HCT116 (cell line): ENCODE measurements around the gene NAV1. TPM values are rescaled to one million over a fixed set of nuclear protein-coding genes. Genes with fewer than 3 reads are reported as not detected.

Experiments used
- ATAC-seq: fragments of 200-7000 bp; cut with Tn5 transposase; 2 replicates; pipeline ENCODE4 v1.9.1; 2020; ENCODE audit warnings: mild to moderate bottlenecking, moderate library complexity
- BruUV-seq: library from RNA; stranded (reverse); fragments of 400-500 nt; replicated peaks from 2 replicates; lab custom pipeline; 2021; lab: Mats Ljungman, UMichigan
- CTCF ChIA-PET: fragments of 300-600 bp; sonication (Branson Sonifier 250); formaldehyde crosslinking; loops from one replicate; lab custom pipeline; 2021; ENCODE audit warnings: antibody characterized with exemption; lab: Charles Lee
- POLR2A ChIA-PET: fragments of 300-600, 350-600 bp; sonication (Branson Sonifier 250); formaldehyde crosslinking; loops from one replicate; lab custom pipeline; 2021; ENCODE audit warnings: antibody characterized with exemption; lab: Charles Lee
- RAD21 ChIA-PET, 2 experiments: fragments of 300-600 bp; sonication (Branson Sonifier 250); formaldehyde crosslinking; loops; one replicate each; lab custom pipeline; 2023; ENCODE audit warnings: low total read pairs in 2 of 2; ENCODE audit not compliant: uncharacterized antibody in 2 of 2, unreplicated experiment in 2 of 2, low non-redundant PET in 1 of 2; lab: Charles Lee
- DNase-seq: peaks from one replicate; pipeline ENCODE4 v3.0.0-alpha.2; 2010; ENCODE audit warnings: low read depth, low spot score
- H2AFZ ChIP-seq: fragments of 200-600 bp; shearing (Covaris generic), sonication (generic); 2 replicates; pipeline ENCODE4 v1.6.1; 2017; ENCODE audit warnings: low read depth, mixed run types, mixed read lengths, antibody characterized with exemption, low read length; ENCODE audit not compliant: poor library complexity, severe bottlenecking
- H3K27ac ChIP-seq: 2 replicates; pipeline ENCODE4 v1.5.1; 2012; ENCODE audit warnings: low read depth, low read length
- H3K27me3 ChIP-seq: fragments of 200-600 bp; sonication (generic); 2 replicates; pipeline ENCODE4 v1.6.1; 2016; ENCODE audit warnings: mixed run types, low read length, mixed read lengths; ENCODE audit not compliant: insufficient read depth
- H3K36me3 ChIP-seq, 2 experiments: fragments of 200-500 bp in 1 of 2; fragments of 200-600 bp in 1 of 2; sonication (Bioruptor generic) in 1 of 2; sonication (generic) in 1 of 2; 2 replicates each; pipeline versions ENCODE4 v1.5.1 to v1.6.1; 2014 to 2016; ENCODE audit warnings: low read length in 2 of 2, inconsistent platforms in 1 of 2, mixed read lengths in 1 of 2, mixed run types in 1 of 2; ENCODE audit not compliant: insufficient read depth in 2 of 2, control insufficient read depth in 1 of 2
- H3K4me1 ChIP-seq, 2 experiments: fragments of 200-600 bp in 1 of 2; sonication (generic) in 1 of 2; 2 replicates each; pipeline versions ENCODE4 v1.5.1 to v1.6.1; 2012 to 2017; ENCODE audit warnings: low read length in 2 of 2, inconsistent platforms in 1 of 2, mild to moderate bottlenecking in 1 of 2, mixed read lengths in 1 of 2, mixed run types in 1 of 2, moderate library complexity in 1 of 2; ENCODE audit not compliant: insufficient read depth in 2 of 2, control insufficient read depth in 1 of 2
- H3K4me2 ChIP-seq: fragments of 200-600 bp; sonication (generic); 2 replicates; pipeline ENCODE4 v1.6.1; 2017; ENCODE audit warnings: mixed run types, low read length, mixed read lengths
- H3K4me3 ChIP-seq, 2 experiments: fragments of 200-600 bp in 1 of 2; sonication (generic) in 1 of 2; replicated peaks in 1 of 2; 2 replicates each; pipeline ENCODE4 v1.5.1; 2011 to 2016; ENCODE audit warnings: low read length in 2 of 2, control low read depth in 1 of 2, low read depth in 1 of 2, mild to moderate bottlenecking in 1 of 2, mixed read lengths in 1 of 2, mixed run types in 1 of 2
- H3K79me2 ChIP-seq: fragments of 200-600 bp; sonication (generic); 2 replicates; pipeline ENCODE4 v1.6.1; 2017; ENCODE audit warnings: mild to moderate bottlenecking, mixed run types, low read length, moderate library complexity, mixed read lengths; ENCODE audit not compliant: insufficient read depth
- H3K9ac ChIP-seq: fragments of 200-600 bp; sonication (generic); 2 replicates; pipeline ENCODE4 v1.6.1; 2016; ENCODE audit warnings: low read length, mixed read lengths
- H3K9me2 ChIP-seq: fragments of 200-600 bp; sonication (generic), shearing (Covaris generic); 2 replicates; pipeline ENCODE4 v1.6.1; 2017; ENCODE audit warnings: mixed run types, mild to moderate bottlenecking, moderate library complexity; ENCODE audit not compliant: insufficient read depth
- H3K9me3 ChIP-seq, 2 experiments: fragments of 200-500 bp in 1 of 2; fragments of 200-600 bp in 1 of 2; sonication (Bioruptor generic) in 1 of 2; sonication (generic) in 1 of 2; 2 replicates each; pipeline ENCODE4 v1.6.1; 2014 to 2017; ENCODE audit warnings: low read length in 2 of 2, mixed read lengths in 2 of 2, inconsistent platforms in 1 of 2, low read depth in 1 of 2, mild to moderate bottlenecking in 1 of 2, mixed run types in 1 of 2, moderate library complexity in 1 of 2; ENCODE audit not compliant: control insufficient read depth in 1 of 2, insufficient read depth in 1 of 2
- H4K20me1 ChIP-seq: fragments of 200-600 bp; sonication (generic), shearing (Covaris generic); 2 replicates; pipeline ENCODE4 v1.6.1; 2017; ENCODE audit warnings: mixed run types, mild to moderate bottlenecking, moderate library complexity; ENCODE audit not compliant: insufficient read depth
- ATF3 ChIP-seq: IDR thresholded peaks from 2 replicates; pipeline ENCODE4 v1.6.1; 2012
- CTCF ChIP-seq, 3 experiments: fragments of 200-600 bp in 1 of 3; sonication (generic) in 1 of 3; IDR thresholded peaks in 2 of 3; conservative IDR thresholded peaks in 1 of 3; 2 replicates each; pipeline ENCODE4 v1.5.1; 2012 to 2017; ENCODE audit warnings: low read depth in 2 of 3, low read length in 2 of 3, antibody characterized with exemption in 1 of 3, borderline replicate concordance in 1 of 3, control low read depth in 1 of 3, mild to moderate bottlenecking in 1 of 3, mixed read lengths in 1 of 3, mixed run types in 1 of 3, moderate library complexity in 1 of 3; ENCODE audit not compliant: insufficient read depth in 1 of 3
- EGR1 ChIP-seq: IDR thresholded peaks from 2 replicates; pipeline ENCODE4 v1.6.1; 2012; ENCODE audit warnings: low read depth
- ELF1 ChIP-seq: IDR thresholded peaks from 2 replicates; pipeline ENCODE4 v1.6.1; 2012; ENCODE audit warnings: low read depth, borderline replicate concordance
- EZH2 ChIP-seq: fragments of 200-600 bp; sonication (generic); IDR thresholded peaks from 2 replicates; pipeline ENCODE4 v1.6.1; 2017; ENCODE audit warnings: antibody characterized with exemption, mixed run types
- EZH2phosphoT487 ChIP-seq: fragments of 200-600 bp; IDR thresholded peaks from 2 replicates; pipeline ENCODE4 v1.6.1; 2018; ENCODE audit warnings: antibody characterized with exemption, borderline replicate concordance
- FOSL1 ChIP-seq: IDR thresholded peaks from 2 replicates; pipeline ENCODE4 v1.6.1; 2012; ENCODE audit warnings: low read depth
- JUND ChIP-seq: IDR thresholded peaks from 2 replicates; pipeline ENCODE4 v1.6.1; 2012
- MAX ChIP-seq: IDR thresholded peaks from 2 replicates; pipeline ENCODE4 v1.6.1; 2012
- POLR2A ChIP-seq: IDR thresholded peaks from 2 replicates; pipeline ENCODE4 v1.7.0; 2011; ENCODE audit warnings: borderline replicate concordance; ENCODE audit not compliant: insufficient read depth, insufficient read length; ENCODE audit errors: extremely low read depth
- REST ChIP-seq: IDR thresholded peaks from 2 replicates; pipeline ENCODE4 v1.6.1; 2012; ENCODE audit warnings: low read depth
- SIN3A ChIP-seq: IDR thresholded peaks from 2 replicates; pipeline ENCODE4 v1.6.1; 2012; ENCODE audit warnings: low read depth
- SP1 ChIP-seq: IDR thresholded peaks from 2 replicates; pipeline ENCODE4 v1.6.1; 2012; ENCODE audit warnings: low read depth
- SRF ChIP-seq: IDR thresholded peaks from 2 replicates; pipeline ENCODE4 v1.6.1; 2012; ENCODE audit warnings: low read depth
- TCF7L2 ChIP-seq: IDR thresholded peaks from 2 replicates; pipeline ENCODE4 v1.7.0; 2011; ENCODE audit warnings: borderline replicate concordance, inconsistent platforms; ENCODE audit not compliant: insufficient read depth, insufficient read length; ENCODE audit errors: extremely low read depth
- ZBTB33 ChIP-seq: IDR thresholded peaks from 2 replicates; pipeline ENCODE4 v1.6.1; 2011; ENCODE audit warnings: mild to moderate bottlenecking, low read length, moderate library complexity; ENCODE audit not compliant: insufficient replicate concordance; ENCODE audit errors: extremely low read depth
- ZNF274 ChIP-seq: fragments of 200-500 bp; sonication (Bioruptor generic); IDR thresholded peaks from 2 replicates; pipeline ENCODE4 v1.6.1; 2014; ENCODE audit warnings: mild to moderate bottlenecking, low read depth, low read length, inconsistent platforms
- intact Hi-C: fragments of 100-400 bp; cut with micrococcal nuclease; formaldehyde crosslinking; loops from 2 replicates; pipeline ENCODE4 v1.10.0; 2022
- total RNA-seq: library from RNA; stranded (reverse); gene quantifications from one replicate; pipeline ENCODE4 v1.2.1, GENCODE V29; 2021; ENCODE audit not compliant: unreplicated experiment

The NAV1 gene
- total RNA-seq, 1 experiment from 2014 or later = 22.8 TPM

GRCh38 chr1:201511396-201511940 is 27.5 kb upstream of the NAV1 start:
- intact Hi-C loops = no loop called here
- ATAC-seq (no peak), DNase-seq (no peak)
- no peaks in the 10 kb centered on the region for H3K79me2 ChIP-seq
- POLR2A ChIA-PET = interaction anchor here (1.8 to 2.2 kb wide), 2 partner anchors 29 to 31 kb away, joined by 7 to 17 read pairs; no protein-coding TSS in a partner anchor
- H3K4me1 ChIP-seq = peaks cover 10 to 30% of the 10 kb centered on the region in 2 experiments
- RAD21 ChIA-PET = interaction anchor here (1.0 to 2.6 kb wide), 4 partner anchors 30 to 75 kb away, joined by 4 to 23 read pairs (median 5); partner anchors contain the start of gene PHLDA3 (in 1 of the 2)
- no peak overlapping the region for H3K9ac ChIP-seq
- H3K9me3 ChIP-seq = no peaks in the 10 kb centered on the region
- H3K4me3 ChIP-seq = no peak overlapping the region
- no TSS peak for BruUV-seq
- CTCF ChIA-PET = interaction anchor here (0.8 to 8.8 kb wide), 9 partner anchors 10 to 197 kb away, joined by 3 to 194 read pairs (median 23); no protein-coding TSS in a partner anchor
- no peaks in the 10 kb centered on the region for H4K20me1 ChIP-seq
- H3K9me2 ChIP-seq = no peaks in the 10 kb centered on the region
- H3K27ac ChIP-seq = no peak overlapping the region
- no peak overlapping the region for H2AFZ ChIP-seq
- H3K4me2 ChIP-seq = no peak overlapping the region
- no peaks in the 10 kb centered on the region for H3K36me3 ChIP-seq
- no peaks in the 10 kb centered on the region for H3K27me3 ChIP-seq
- TF ChIP-seq ELF1 = no peak
- TF ChIP-seq EZH2phosphoT487 = no peak
- no peak for TF ChIP-seq POLR2A
- no peak for TF ChIP-seq SP1
- no peak for TF ChIP-seq ATF3
- TF ChIP-seq REST = no peak
- no peak for TF ChIP-seq ZNF274
- TF ChIP-seq EGR1 = no peak
- no peak for TF ChIP-seq JUND
- TF ChIP-seq ZBTB33 = no peak
- TF ChIP-seq EZH2 = no peak
- no peak for TF ChIP-seq SIN3A
- TF ChIP-seq MAX = no peak
- TF ChIP-seq TCF7L2 = no peak
- TF ChIP-seq SRF = no peak
- no peak for TF ChIP-seq CTCF (IDR thresholded peaks at IDR 0.05 in 2 of 3, conservative IDR thresholded peaks at IDR 0.05 in 1 of 3; ENCODE audit: borderline replicate concordance in 1 of 3, insufficient read depth in 1 of 3, low read depth in 2 of 3, low read length in 2 of 3)
- no peak for TF ChIP-seq FOSL1
